Measurements from ENCODE around the gene GSC.

DNA sequence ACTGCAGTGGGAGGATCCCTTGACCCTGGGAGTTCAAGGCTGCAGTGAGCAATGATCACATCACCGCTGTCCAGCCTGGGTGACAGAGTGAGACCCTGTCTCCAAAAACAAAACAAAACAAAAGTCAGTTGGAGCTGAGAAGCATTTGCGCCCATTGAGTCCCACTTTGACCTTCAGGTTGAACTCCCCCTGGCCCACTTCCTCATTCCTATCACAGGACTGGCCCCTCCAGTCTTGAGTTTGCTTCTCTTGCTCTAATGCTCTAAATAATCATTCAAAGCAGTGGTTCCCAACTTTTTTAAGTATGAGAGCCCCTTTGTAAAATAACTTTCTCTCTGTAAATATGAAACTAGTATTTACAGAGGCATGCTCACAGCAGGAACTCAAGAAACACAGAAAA is 28.0 kb upstream of the GSC start:
- TF ChIP-seq, protein P1, sequence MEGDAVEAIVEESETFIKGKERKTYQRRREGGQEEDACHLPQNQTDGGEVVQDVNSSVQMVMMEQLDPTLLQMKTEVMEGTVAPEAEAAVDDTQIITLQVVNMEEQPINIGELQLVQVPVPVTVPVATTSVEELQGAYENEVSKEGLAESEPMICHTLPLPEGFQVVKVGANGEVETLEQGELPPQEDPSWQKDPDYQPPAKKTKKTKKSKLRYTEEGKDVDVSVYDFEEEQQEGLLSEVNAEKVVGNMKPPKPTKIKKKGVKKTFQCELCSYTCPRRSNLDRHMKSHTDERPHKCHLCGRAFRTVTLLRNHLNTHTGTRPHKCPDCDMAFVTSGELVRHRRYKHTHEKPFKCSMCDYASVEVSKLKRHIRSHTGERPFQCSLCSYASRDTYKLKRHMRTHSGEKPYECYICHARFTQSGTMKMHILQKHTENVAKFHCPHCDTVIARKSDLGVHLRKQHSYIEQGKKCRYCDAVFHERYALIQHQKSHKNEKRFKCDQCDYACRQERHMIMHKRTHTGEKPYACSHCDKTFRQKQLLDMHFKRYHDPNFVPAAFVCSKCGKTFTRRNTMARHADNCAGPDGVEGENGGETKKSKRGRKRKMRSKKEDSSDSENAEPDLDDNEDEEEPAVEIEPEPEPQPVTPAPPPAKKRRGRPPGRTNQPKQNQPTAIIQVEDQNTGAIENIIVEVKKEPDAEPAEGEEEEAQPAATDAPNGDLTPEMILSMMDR (conservative IDR thresholded peaks at IDR 0.05; ENCODE audit: low read depth in 2 of 2) = no peak
- TF ChIP-seq EZH2 (IDR thresholded peaks at IDR 0.05; ENCODE audit: low read depth, unreplicated experiment) (no peak), POLR2AphosphoS5 (IDR thresholded peaks at IDR 0.05; ENCODE audit: low read depth) (no peak), EZH2phosphoT487 (IDR thresholded peaks at IDR 0.05; ENCODE audit: unreplicated experiment) (no peak), CREB1 (CRISPR knock-in tag; IDR thresholded peaks at IDR 0.05; ENCODE audit: low read depth) (no peak), NANOG (IDR thresholded peaks at IDR 0.05; ENCODE audit: borderline replicate concordance) (no peak), STAT1 (IDR thresholded peaks at IDR 0.05; ENCODE audit: unreplicated experiment) (no peak), ZNF114 (CRISPR knock-in tag; IDR thresholded peaks at IDR 0.05) (no peak), ZNF331 (CRISPR knock-in tag; IDR thresholded peaks at IDR 0.05; ENCODE audit: low read depth) (no peak)
- TF ChIP-seq, protein P2, sequence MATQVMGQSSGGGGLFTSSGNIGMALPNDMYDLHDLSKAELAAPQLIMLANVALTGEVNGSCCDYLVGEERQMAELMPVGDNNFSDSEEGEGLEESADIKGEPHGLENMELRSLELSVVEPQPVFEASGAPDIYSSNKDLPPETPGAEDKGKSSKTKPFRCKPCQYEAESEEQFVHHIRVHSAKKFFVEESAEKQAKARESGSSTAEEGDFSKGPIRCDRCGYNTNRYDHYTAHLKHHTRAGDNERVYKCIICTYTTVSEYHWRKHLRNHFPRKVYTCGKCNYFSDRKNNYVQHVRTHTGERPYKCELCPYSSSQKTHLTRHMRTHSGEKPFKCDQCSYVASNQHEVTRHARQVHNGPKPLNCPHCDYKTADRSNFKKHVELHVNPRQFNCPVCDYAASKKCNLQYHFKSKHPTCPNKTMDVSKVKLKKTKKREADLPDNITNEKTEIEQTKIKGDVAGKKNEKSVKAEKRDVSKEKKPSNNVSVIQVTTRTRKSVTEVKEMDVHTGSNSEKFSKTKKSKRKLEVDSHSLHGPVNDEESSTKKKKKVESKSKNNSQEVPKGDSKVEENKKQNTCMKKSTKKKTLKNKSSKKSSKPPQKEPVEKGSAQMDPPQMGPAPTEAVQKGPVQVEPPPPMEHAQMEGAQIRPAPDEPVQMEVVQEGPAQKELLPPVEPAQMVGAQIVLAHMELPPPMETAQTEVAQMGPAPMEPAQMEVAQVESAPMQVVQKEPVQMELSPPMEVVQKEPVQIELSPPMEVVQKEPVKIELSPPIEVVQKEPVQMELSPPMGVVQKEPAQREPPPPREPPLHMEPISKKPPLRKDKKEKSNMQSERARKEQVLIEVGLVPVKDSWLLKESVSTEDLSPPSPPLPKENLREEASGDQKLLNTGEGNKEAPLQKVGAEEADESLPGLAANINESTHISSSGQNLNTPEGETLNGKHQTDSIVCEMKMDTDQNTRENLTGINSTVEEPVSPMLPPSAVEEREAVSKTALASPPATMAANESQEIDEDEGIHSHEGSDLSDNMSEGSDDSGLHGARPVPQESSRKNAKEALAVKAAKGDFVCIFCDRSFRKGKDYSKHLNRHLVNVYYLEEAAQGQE (IDR thresholded peaks at IDR 0.05; ENCODE audit: unreplicated experiment) = no peak
- TF ChIP-seq, protein P3, sequence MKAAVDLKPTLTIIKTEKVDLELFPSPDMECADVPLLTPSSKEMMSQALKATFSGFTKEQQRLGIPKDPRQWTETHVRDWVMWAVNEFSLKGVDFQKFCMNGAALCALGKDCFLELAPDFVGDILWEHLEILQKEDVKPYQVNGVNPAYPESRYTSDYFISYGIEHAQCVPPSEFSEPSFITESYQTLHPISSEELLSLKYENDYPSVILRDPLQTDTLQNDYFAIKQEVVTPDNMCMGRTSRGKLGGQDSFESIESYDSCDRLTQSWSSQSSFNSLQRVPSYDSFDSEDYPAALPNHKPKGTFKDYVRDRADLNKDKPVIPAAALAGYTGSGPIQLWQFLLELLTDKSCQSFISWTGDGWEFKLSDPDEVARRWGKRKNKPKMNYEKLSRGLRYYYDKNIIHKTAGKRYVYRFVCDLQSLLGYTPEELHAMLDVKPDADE (IDR thresholded peaks at IDR 0.05) = no peak
